ENCODE measurements around the gene NDUFAF3.

GRCh38 chr3:49054344-49054862 lies 32.5 kb downstream of the NDUFAF3 start:
- TF ChIP-seq POLR2A (IDR thresholded peaks at IDR 0.05; ENCODE audit: low read depth, low read length), result no peak
- TF ChIP-seq POLR2AphosphoS5 (IDR thresholded peaks at IDR 0.05; ENCODE audit: low read depth, low read length), result no peak
- TF ChIP-seq TAF1 (IDR thresholded peaks at IDR 0.05; ENCODE audit: low read depth, low read length), result no peak
- no peak for TF ChIP-seq SPI1 (IDR thresholded peaks at IDR 0.05; ENCODE audit: low read depth, low read length)
- TF ChIP-seq POU2F2 (IDR thresholded peaks at IDR 0.05; ENCODE audit: low read depth, low read length), result no peak
- TF ChIP-seq PAX5 (IDR thresholded peaks at IDR 0.05; ENCODE audit: insufficient read depth, low read length, severe bottlenecking), result no peak
